Fibroblast of lung (primary cell): ENCODE results near the gene RBM20. TPM values are rescaled to one million over a fixed set of nuclear protein-coding genes. Genes with fewer than 3 reads are reported as not detected.

Source experiments
- DNase-seq, 2 donors: peaks; one replicate each; pipeline versions ENCODE4 v3.0.0 to v3.0.0-alpha.2; 2010; ENCODE audit warnings: low read depth in 2 of 2
- H2AFZ ChIP-seq: 2 replicates; pipeline ENCODE4 v1.5.1; 2012; ENCODE audit warnings: low read length, control low read depth, inconsistent platforms
- H3K27ac ChIP-seq: 2 replicates; pipeline ENCODE4 v1.5.1; 2011; ENCODE audit warnings: low read length, control low read depth; ENCODE audit not compliant: insufficient read depth
- H3K27me3 ChIP-seq: 2 replicates; pipeline ENCODE4 v1.5.1; 2011; ENCODE audit warnings: mild to moderate bottlenecking, low read length; ENCODE audit not compliant: control insufficient read depth, insufficient read depth
- H3K36me3 ChIP-seq: 2 replicates; pipeline ENCODE4 v1.5.1; 2011; ENCODE audit warnings: low read length; ENCODE audit not compliant: control insufficient read depth, insufficient read depth
- H3K4me1 ChIP-seq: 2 replicates; pipeline ENCODE4 v1.5.1; 2011; ENCODE audit warnings: low read length; ENCODE audit not compliant: control insufficient read depth, insufficient read depth; ENCODE audit errors: extremely low read depth
- H3K4me2 ChIP-seq: 2 replicates; pipeline ENCODE4 v1.5.1; 2011; ENCODE audit warnings: low read length, control low read depth; ENCODE audit not compliant: insufficient read depth; ENCODE audit errors: extremely low read depth
- H3K4me3 ChIP-seq, 4 experiments: fragments of 200-600 bp in 1 of 4; sonication (generic) in 1 of 4; replicated peaks in 1 of 4; 2 replicates each; pipeline ENCODE4 v1.5.1; 2011 to 2016; ENCODE audit warnings: low read length in 4 of 4, low read depth in 3 of 4, mild to moderate bottlenecking in 3 of 4, control low read depth in 2 of 4, inconsistent platforms in 1 of 4, mixed read lengths in 1 of 4; ENCODE audit not compliant: insufficient read depth in 1 of 4; ENCODE audit errors: control extremely low read depth in 1 of 4
- H3K79me2 ChIP-seq: 2 replicates; pipeline ENCODE4 v1.5.1; 2012; ENCODE audit warnings: mild to moderate bottlenecking, low read length, inconsistent platforms; ENCODE audit not compliant: control insufficient read depth, insufficient read depth
- H3K9ac ChIP-seq: 2 replicates; pipeline ENCODE4 v1.5.1; 2011; ENCODE audit warnings: mild to moderate bottlenecking, low read length, control low read depth; ENCODE audit not compliant: insufficient read depth
- H3K9me3 ChIP-seq: 2 replicates; pipeline ENCODE4 v1.5.1; 2012; ENCODE audit warnings: low read depth, low read length; ENCODE audit not compliant: control insufficient read depth, insufficient read depth
- H4K20me1 ChIP-seq: 2 replicates; pipeline ENCODE4 v1.5.1; 2011; ENCODE audit warnings: low read length; ENCODE audit not compliant: control insufficient read depth, insufficient read depth; ENCODE audit errors: extremely low read depth
- CTCF ChIP-seq, 2 donors: IDR thresholded peaks in 1 of 2; conservative IDR thresholded peaks in 1 of 2; 1 replicate in 1 of 2; 2 replicates in 1 of 2; pipeline ENCODE4 v1.5.1; 2011 to 2012; ENCODE audit warnings: low read length in 2 of 2, control low read depth in 1 of 2, inconsistent platforms in 1 of 2, low read depth in 1 of 2, mild to moderate bottlenecking in 1 of 2
- EZH2 ChIP-seq: IDR thresholded peaks from 2 replicates; pipeline ENCODE4 v1.5.1; 2012; ENCODE audit warnings: low read length, control low read depth, mild to moderate bottlenecking; ENCODE audit errors: missing control alignments
- polyA plus RNA-seq, 2 donors: library from polyadenylated mRNA; depleted of rRNA in 1 of 2; stranded (reverse) in 1 of 2; unstranded in 1 of 2; fragments of >200 nt; gene quantifications; 2 replicates each; pipeline ENCODE4 v1.2.1, GENCODE V29; 2011 to 2012; ENCODE audit warnings: missing spikeins in 1 of 2
- total RNA-seq: library from RNA; depleted of rRNA; stranded (reverse); fragments of >200 nt; gene quantifications from 2 replicates; pipeline ENCODE4 v1.2.1, GENCODE V29; 2014

The RBM20 gene
- total and polyA plus RNA-seq, 2 donors (not counting 1 experiment from before 2014, with no cell fraction given): under 0.01 to 0.05 TPM

GRCh38 chr10:110822035-110822711, 178.0 kb downstream of the RBM20 start:
- no peaks in the 10 kb centered on the region for H3K4me1 ChIP-seq
- H2AFZ ChIP-seq: no peak overlapping the region
- H3K27ac ChIP-seq: no peak overlapping the region
- H3K9ac ChIP-seq: no peak overlapping the region
- H3K36me3 ChIP-seq: no peaks in the 10 kb centered on the region
- no peaks in the 10 kb centered on the region for H3K9me3 ChIP-seq
- no peak overlapping the region for H3K4me2 ChIP-seq
- TF ChIP-seq CTCF (conservative IDR thresholded peaks at IDR 0.05 in 1 of 2, IDR thresholded peaks at IDR 0.05 in 1 of 2; ENCODE audit: low read depth in 1 of 2, low read length in 2 of 2) (no peak), EZH2 (no peak)
- no peaks in the 10 kb centered on the region for H4K20me1 ChIP-seq
- no peaks in the 10 kb centered on the region for H3K79me2 ChIP-seq
- H3K27me3 ChIP-seq: peaks cover 2% of the 10 kb centered on the region
- DNase-seq: no peak
- no peak overlapping the region for H3K4me3 ChIP-seq

GRCh38 chr10:110822712-110823311, 178.7 kb downstream of the RBM20 start:
- no peak for TF ChIP-seq EZH2
- TF ChIP-seq CTCF (conservative IDR thresholded peaks at IDR 0.05 in 1 of 2, IDR thresholded peaks at IDR 0.05 in 1 of 2; ENCODE audit: low read depth in 1 of 2, low read length in 2 of 2): no peak
- DNase-seq: no peak
- no peaks in the 10 kb centered on the region for H3K4me1 ChIP-seq

GRCh38 chr10:110824152-110824441, 180.0 kb downstream of the RBM20 start:
- H3K4me1 ChIP-seq: no peaks in the 10 kb centered on the region
- no peak overlapping the region for H3K9ac ChIP-seq
- H3K4me3 ChIP-seq: no peak overlapping the region
- TF ChIP-seq EZH2: no peak
- TF ChIP-seq CTCF (conservative IDR thresholded peaks at IDR 0.05 in 1 of 2, IDR thresholded peaks at IDR 0.05 in 1 of 2; ENCODE audit: low read depth in 1 of 2, low read length in 2 of 2): no peak
- H2AFZ ChIP-seq: no peak overlapping the region
- DNase-seq: no peak
- H4K20me1 ChIP-seq: no peaks in the 10 kb centered on the region
- peaks cover 2% of the 10 kb centered on the region for H3K27me3 ChIP-seq
- no peak overlapping the region for H3K27ac ChIP-seq
- H3K9me3 ChIP-seq: no peaks in the 10 kb centered on the region
- no peaks in the 10 kb centered on the region for H3K79me2 ChIP-seq
- no peak overlapping the region for H3K4me2 ChIP-seq
- H3K36me3 ChIP-seq: no peaks in the 10 kb centered on the region

More at GRCh38 chr10:110822712-110823311, 178.7 kb downstream of the RBM20 start:
- H3K79me2 ChIP-seq: no peaks in the 10 kb centered on the region
- peaks cover 2% of the 10 kb centered on the region for H3K27me3 ChIP-seq
- H2AFZ ChIP-seq: no peak overlapping the region
- no peak overlapping the region for H3K9ac ChIP-seq
- no peak overlapping the region for H3K4me3 ChIP-seq
- no peak overlapping the region for H3K4me2 ChIP-seq
- no peak overlapping the region for H3K27ac ChIP-seq
- H3K9me3 ChIP-seq: no peaks in the 10 kb centered on the region
- no peaks in the 10 kb centered on the region for H4K20me1 ChIP-seq
- H3K36me3 ChIP-seq: no peaks in the 10 kb centered on the region
